K562 (cell line): ENCODE results near the gene SOX4. TPM values are rescaled to one million over a fixed set of nuclear protein-coding genes. Genes with fewer than 3 reads are reported as not detected.

Source experiments
- GTF2E2 ChIP-seq: fragments of 200-800 bp; sonication (Bioruptor generic); IDR thresholded peaks from 2 replicates; pipeline ENCODE4 v1.6.1; 2016; ENCODE audit warnings: missing genetic modification characterization, missing compliant biosample characterization
- ZBTB26 ChIP-seq: fragments of 450-650 bp; formaldehyde crosslinking; IDR thresholded peaks from 2 replicates; pipeline ENCODE4 v1.4.0; 2022; ENCODE audit warnings: missing genetic modification characterization
- ZNF318 ChIP-seq, 2 experiments: fragments of 450-650 bp; IDR thresholded peaks; 2 replicates each; pipeline ENCODE4 v1.6.1; 2016; ENCODE audit warnings: mild to moderate bottlenecking in 2 of 2, borderline replicate concordance in 1 of 2, low read depth in 1 of 2, moderate library complexity in 1 of 2
- polyA plus RNA-seq, 8 experiments: library from polyadenylated mRNA; depleted of rRNA in 4 of 8; stranded (reverse) in 5 of 8; unstranded in 3 of 8; fragments of >200 nt; fragmentation: Nextera tagmentation in 2 of 8; fragmentation: Illumina TruSeq in 1 of 8; extraction: Ambion mirVana in 2 of 8; extraction: Trizol in 1 of 8; gene quantifications; 2 replicates each; pipeline versions ENCODE4 v1.2.1 to v1.2.3, GENCODE V29; 2011 to 2014; ENCODE audit warnings: inconsistent platforms in 1 of 8, missing spikeins in 1 of 8
- total RNA-seq, 7 experiments: library from RNA; depleted of rRNA in 6 of 7; stranded (reverse); fragments of >200 nt in 6 of 7; fragmentation: Illumina TruSeq in 2 of 7; extraction: Trizol in 2 of 7; gene quantifications; 2 replicates each; pipeline versions ENCODE4 v1.2.1 to v1.2.3, GENCODE V29; 2011 to 2021; ENCODE audit warnings: low replicate concordance in 1 of 7

The SOX4 gene
- total and polyA plus RNA-seq, 9 of the 15 experiments (the other 6 are each of a cell fraction or from before 2014, with no cell fraction given), result 0.03 to 0.29 (median 0.04) TPM

- TF ChIP-seq ZNF318 (IDR thresholded peaks at IDR 0.05; ENCODE audit: borderline replicate concordance in 1 of 2, low read depth in 1 of 2) (no peak), GTF2E2 (tag) (no peak), ZBTB26 (no peak)
Measured at GRCh38 chr6:21601339-21601923, 7.9 kb downstream of the SOX4 start (continued).
